Activated naive CD4-positive, alpha-beta T cell treated with anti-CD3 and anti-CD28 coated beads for 36 hours (primary cell): ENCODE data around the gene ERFE. TPM values are rescaled to one million over a fixed set of nuclear protein-coding genes. Genes with fewer than 3 reads are reported as not detected.

ENCODE experiments used
- CTCF ChIA-PET: fragments of 350-600 bp; sonication (Branson Sonifier 250); formaldehyde crosslinking; loops from one replicate; lab custom pipeline; 2021; ENCODE audit warnings: antibody characterized with exemption; lab: Charles Lee
- DNase-seq: peaks from one replicate; pipeline ENCODE4 v3.0.0-alpha.2; 2020
- H3K27ac Mint-ChIP-seq: one replicate; pipeline ENCODE4 v1.8.0; 2021; ENCODE audit warnings: mild to moderate bottlenecking, mixed read lengths
- H3K27me3 Mint-ChIP-seq: one replicate; pipeline ENCODE4 v1.8.0; 2021; ENCODE audit warnings: low read depth, mixed read lengths
- H3K36me3 Mint-ChIP-seq: one replicate; pipeline ENCODE4 v1.8.0; 2021; ENCODE audit warnings: low read depth, mixed read lengths
- H3K4me1 Mint-ChIP-seq: one replicate; pipeline ENCODE4 v1.8.0; 2021; ENCODE audit warnings: low read depth, mixed read lengths
- H3K4me3 Mint-ChIP-seq: one replicate; pipeline ENCODE4 v1.8.0; 2021; ENCODE audit warnings: mild to moderate bottlenecking, moderate library complexity, mixed read lengths
- H3K9me3 Mint-ChIP-seq: one replicate; pipeline ENCODE4 v1.8.0; 2021; ENCODE audit warnings: mixed read lengths
- intact Hi-C: fragments of 100-400 bp; cut with micrococcal nuclease; formaldehyde crosslinking; loops from one replicate; pipeline ENCODE4 v1.15.1; 2023
- total RNA-seq, 2 experiments: library from RNA; stranded (reverse); gene quantifications; one replicate each; pipeline ENCODE4 v1.2.3, GENCODE V29; 2021

Gene ERFE
- total RNA-seq, 2 experiments from 2014 or later: 0.40 TPM; not detected in 1

GRCh38 chr2:238157506-238158017 lies 1.2 kb upstream of the ERFE start:
- H3K4me3 Mint-ChIP-seq: no peak overlapping the region
- intact Hi-C loops: loop anchor here (1.0 to 5.0 kb wide), 2 partner anchors 106 to 190 kb away; partner anchors contain the start of gene UBE2F
- H3K27ac Mint-ChIP-seq: no peak overlapping the region
- peaks cover 15% of the 10 kb centered on the region for H3K27me3 Mint-ChIP-seq
- CTCF ChIA-PET: no interaction called here
- no peaks in the 10 kb centered on the region for H3K36me3 Mint-ChIP-seq
- peaks cover 3% of the 10 kb centered on the region for H3K9me3 Mint-ChIP-seq
- DNase-seq: no peak
- peaks cover 7% of the 10 kb centered on the region for H3K4me1 Mint-ChIP-seq

GRCh38 chr2:238158018-238158508 lies 707 bp upstream of the ERFE start:
- Mint-ChIP-seq H3K4me1 (peaks cover 7% of the 10 kb centered on the region), H3K9me3 (peaks cover 3% of the 10 kb centered on the region), H3K27ac (no peak overlapping the region), H3K27me3 (peaks cover 15% of the 10 kb centered on the region), H3K36me3 (no peaks in the 10 kb centered on the region), H3K4me3 (no peak overlapping the region)
- intact Hi-C loops: loop anchor here (1.0 to 5.0 kb wide), 2 partner anchors 105 to 191 kb away; partner anchors contain the start of gene UBE2F
- no peak for DNase-seq
- CTCF ChIA-PET: no interaction called here

DNA sequence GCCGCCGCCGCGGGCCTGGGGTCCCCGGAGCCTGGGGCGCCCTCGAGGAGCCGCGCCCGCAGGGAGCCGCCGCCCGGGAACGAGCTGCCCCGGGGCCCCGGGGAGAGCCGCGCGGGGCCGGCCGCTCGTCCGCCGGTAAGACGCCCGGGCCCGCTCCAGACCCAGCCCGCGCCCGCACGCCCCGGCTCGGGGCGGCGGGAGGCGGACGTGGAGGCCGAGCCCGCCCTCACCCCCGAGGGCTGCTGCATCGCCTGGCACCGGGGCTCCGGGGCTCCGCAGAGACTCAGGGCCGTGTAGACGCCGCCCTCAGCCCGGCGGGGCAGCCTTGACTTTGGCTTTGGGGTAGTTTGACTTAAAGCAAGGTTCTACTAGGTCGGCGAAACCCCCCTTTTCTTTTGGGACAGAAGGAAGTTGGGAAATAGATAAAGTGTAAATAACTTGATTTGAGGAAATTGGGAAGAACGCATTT lies 335 bp downstream of the ERFE start:
- CTCF ChIA-PET: interaction anchor here (0.6 to 2.6 kb wide), 3 partner anchors 13 to 235 kb away, joined by 3 to 11 read pairs (median 3); no protein-coding TSS in a partner anchor
- H3K36me3 Mint-ChIP-seq: no peaks in the 10 kb centered on the region
- H3K27me3 Mint-ChIP-seq: peaks cover 17% of the 10 kb centered on the region
- peaks cover 2% of the 10 kb centered on the region for H3K9me3 Mint-ChIP-seq
- intact Hi-C loops: loop anchor here (5.0 kb wide), 1 partner anchor 192 kb away; the partner anchor contains the start of gene UBE2F
- no peak overlapping the region for H3K27ac Mint-ChIP-seq
- peak overlapping the region; percentile 62 for H3K4me3 Mint-ChIP-seq
- peaks cover 7% of the 10 kb centered on the region for H3K4me1 Mint-ChIP-seq
- peak; percentile 25 for DNase-seq

DNA sequence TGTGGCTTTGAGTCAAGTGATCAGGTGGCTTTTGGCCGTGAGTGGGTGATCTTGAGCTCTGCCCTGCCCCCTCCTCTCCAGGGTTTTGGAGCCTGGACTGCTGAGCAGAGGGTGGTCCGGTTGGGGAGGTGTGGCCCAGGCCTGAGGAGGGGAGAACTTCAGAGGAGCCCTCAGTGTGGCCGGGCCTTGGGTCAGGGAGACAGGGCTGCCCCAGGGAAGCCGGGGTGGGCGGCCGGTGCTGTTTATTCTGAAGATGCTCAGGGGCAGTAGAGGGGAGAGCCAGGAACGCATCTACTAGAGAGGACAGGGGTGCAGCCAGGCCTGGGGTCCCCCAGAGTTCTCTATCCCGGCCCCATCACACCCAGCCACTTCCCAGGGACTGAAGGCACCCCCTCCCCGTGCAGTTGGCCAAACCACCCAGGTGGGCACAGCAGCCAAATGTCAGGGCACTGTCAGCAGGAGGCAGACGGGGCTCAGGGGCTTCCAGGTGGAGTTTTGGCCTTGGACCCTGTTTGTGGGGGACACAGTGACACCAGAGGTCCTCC lies 963 bp downstream of the ERFE start:
- no peaks in the 10 kb centered on the region for H3K36me3 Mint-ChIP-seq
- no peak overlapping the region for H3K27ac Mint-ChIP-seq
- peaks cover 22% of the 10 kb centered on the region for H3K27me3 Mint-ChIP-seq
- intact Hi-C loops: loop anchor here (1.0 to 5.0 kb wide), 3 partner anchors 83 to 301 kb away; partner anchors contain the start of genes HES6 and UBE2F
- H3K9me3 Mint-ChIP-seq: no peaks in the 10 kb centered on the region
- peak overlapping the region; percentile 62 for H3K4me3 Mint-ChIP-seq
- no peak for DNase-seq
- CTCF ChIA-PET: interaction anchor here (0.6 to 2.6 kb wide), 4 partner anchors 91 to 235 kb away, joined by 3 to 11 read pairs (median 3); no protein-coding TSS in a partner anchor
- H3K4me1 Mint-ChIP-seq: peaks cover 10% of the 10 kb centered on the region

- Mint-ChIP-seq H3K36me3 (no peaks in the 10 kb centered on the region), H3K27me3 (peaks cover 27% of the 10 kb centered on the region), H3K4me3 (no peak overlapping the region), H3K4me1 (peaks cover 10% of the 10 kb centered on the region), H3K9me3 (no peaks in the 10 kb centered on the region), H3K27ac (no peak overlapping the region)
- intact Hi-C loops: loop anchor here (1.0 to 5.0 kb wide), 2 partner anchors 82 to 302 kb away; partner anchors contain the start of gene HES6
- CTCF ChIA-PET: interaction anchor here (0.6 to 2.6 kb wide), 3 partner anchors 91 to 187 kb away, joined by 3 to 11 read pairs (median 3); no protein-coding TSS in a partner anchor
- DNase-seq: peak; percentile 22
Measured at GRCh38 chr2:238160206-238161129, 1.7 kb downstream of the ERFE start.

DNA sequence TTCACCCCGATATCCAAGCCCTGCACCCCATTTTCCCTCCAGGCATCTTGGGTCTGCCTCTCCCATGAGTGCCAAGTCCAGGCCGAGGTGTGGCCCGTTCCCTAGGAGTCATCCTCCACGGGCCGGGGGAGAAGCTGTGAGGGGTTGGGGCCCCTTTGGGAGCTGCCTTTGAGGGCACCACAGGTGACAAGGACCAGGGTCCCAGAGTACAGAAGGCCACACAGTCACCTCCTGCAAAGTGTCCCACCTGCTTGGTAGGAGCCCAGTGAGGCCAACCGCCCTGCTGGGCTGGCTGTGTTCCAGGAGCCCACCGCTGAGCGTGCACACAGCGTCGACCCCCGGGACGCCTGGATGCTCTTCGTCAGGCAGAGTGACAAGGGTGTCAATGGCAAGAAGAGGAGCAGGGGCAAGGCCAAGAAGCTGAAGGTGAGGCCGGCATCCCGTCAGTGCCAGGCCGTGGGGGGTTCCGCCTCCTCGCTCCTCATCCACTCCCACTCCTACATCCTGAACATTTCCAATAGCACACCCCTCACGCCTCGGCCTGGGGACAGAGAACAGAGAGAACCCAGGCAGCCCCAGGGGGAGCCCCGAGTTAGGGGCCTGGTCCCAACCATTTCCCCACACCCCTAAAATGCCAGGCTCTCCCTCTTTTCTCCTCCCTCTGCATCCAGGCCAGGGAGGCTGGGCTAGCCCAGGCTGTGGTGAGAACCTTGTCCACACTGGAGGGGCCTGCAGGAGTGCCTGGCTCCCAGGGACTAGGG lies 2.7 kb downstream of the ERFE start:
- no peaks in the 10 kb centered on the region for H3K36me3 Mint-ChIP-seq
- CTCF ChIA-PET: interaction anchor here (1.4 to 2.6 kb wide), 2 partner anchors 93 to 102 kb away, joined by 3 to 11 read pairs; no protein-coding TSS in a partner anchor
- peaks cover 10% of the 10 kb centered on the region for H3K4me1 Mint-ChIP-seq
- H3K27me3 Mint-ChIP-seq: peaks cover 27% of the 10 kb centered on the region
- H3K27ac Mint-ChIP-seq: no peak overlapping the region
- no peak overlapping the region for H3K4me3 Mint-ChIP-seq
- no peaks in the 10 kb centered on the region for H3K9me3 Mint-ChIP-seq
- no peak for DNase-seq
- intact Hi-C loops: loop anchor here (5.0 kb wide), 1 partner anchor 81 kb away; the partner anchor contains the start of gene HES6

GRCh38 chr2:238162251-238162845 lies 3.6 kb downstream of the ERFE start:
- peaks cover 10% of the 10 kb centered on the region for H3K4me1 Mint-ChIP-seq
- H3K27me3 Mint-ChIP-seq: peaks cover 27% of the 10 kb centered on the region
- CTCF ChIA-PET: interaction anchor here (1.4 to 1.6 kb wide), 2 partner anchors 92 to 101 kb away, joined by 3 to 8 read pairs; no protein-coding TSS in a partner anchor
- no peak for DNase-seq
- no peak overlapping the region for H3K4me3 Mint-ChIP-seq
- no peaks in the 10 kb centered on the region for H3K9me3 Mint-ChIP-seq
- intact Hi-C loops: loop anchor here (5.0 kb wide), 1 partner anchor 80 kb away; the partner anchor contains the start of gene HES6
- no peak overlapping the region for H3K27ac Mint-ChIP-seq
- H3K36me3 Mint-ChIP-seq: no peaks in the 10 kb centered on the region

DNA sequence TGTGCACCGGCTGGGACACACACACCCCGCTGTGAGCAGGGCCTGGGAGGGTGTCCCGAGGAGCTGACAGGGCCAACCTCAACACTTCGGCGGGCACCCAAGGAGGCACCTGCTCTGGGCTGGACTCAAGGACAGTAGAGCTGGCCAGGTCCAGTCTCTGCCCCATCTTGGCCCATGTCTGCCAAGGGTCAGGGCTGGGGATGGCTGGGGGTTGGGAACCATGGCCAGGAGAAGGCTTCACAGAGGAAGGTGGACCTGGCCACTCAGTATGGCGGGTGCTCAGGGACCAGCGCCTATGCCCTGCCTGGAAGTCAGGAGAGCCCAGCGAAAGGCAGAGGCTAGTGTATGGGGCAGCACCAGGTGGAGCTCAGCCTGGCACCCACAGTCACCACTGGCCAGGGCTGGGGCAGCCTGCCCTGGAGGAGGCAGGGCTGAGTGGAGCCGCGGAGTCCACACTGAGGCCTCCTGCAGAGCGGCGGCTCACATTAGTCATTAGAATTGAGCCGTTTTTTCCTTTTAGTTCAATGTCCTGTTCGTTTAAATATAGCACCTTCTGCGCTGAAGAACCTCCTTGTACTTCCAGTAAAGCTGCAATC lies 4.2 kb downstream of the ERFE start:
- Mint-ChIP-seq H3K9me3 (no peaks in the 10 kb centered on the region), H3K36me3 (no peaks in the 10 kb centered on the region), H3K4me1 (peaks cover 10% of the 10 kb centered on the region), H3K27me3 (peaks cover 27% of the 10 kb centered on the region), H3K4me3 (no peak overlapping the region), H3K27ac (no peak overlapping the region)
- CTCF ChIA-PET: interaction anchor here (1.6 kb wide), 1 partner anchor 101 kb away, joined by 8 read pairs; no protein-coding TSS in a partner anchor
- no peak for DNase-seq
- intact Hi-C loops: loop anchor here (5.0 kb wide), 1 partner anchor 79 kb away; the partner anchor contains the start of gene HES6

DNA sequence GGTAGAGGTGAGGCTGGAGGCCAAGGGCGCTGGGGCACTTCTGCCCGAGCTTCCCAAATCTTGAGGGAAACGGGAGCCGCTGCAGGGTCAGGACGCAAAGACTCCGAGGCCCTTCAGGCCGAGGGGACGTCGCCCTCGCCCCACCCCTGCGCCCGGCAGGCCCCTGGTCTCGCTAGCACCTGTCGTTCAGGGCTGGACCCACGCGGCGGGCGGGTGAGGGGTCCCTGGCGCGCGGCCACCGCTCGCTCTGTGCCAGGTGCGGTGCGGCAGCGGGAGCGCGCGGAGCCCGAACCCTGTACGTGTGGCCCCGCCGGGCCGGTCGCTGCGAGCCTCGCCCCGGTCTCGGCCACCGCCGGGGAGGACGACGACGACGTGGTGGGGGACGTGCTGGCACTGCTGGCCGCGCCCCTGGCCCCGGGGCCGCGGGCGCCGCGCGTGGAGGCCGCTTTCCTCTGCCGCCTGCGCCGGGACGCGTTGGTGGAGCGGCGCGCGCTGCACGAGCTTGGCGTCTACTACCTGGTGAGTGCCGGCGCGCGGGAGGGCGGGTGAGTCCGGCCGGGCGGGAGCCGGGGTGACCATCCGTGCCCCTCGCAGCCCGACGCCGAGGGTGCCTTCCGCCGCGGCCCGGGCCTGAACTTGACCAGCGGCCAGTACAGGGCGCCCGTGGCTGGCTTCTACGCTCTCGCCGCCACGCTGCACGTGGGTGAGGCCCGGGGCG lies 4.9 kb downstream of the ERFE start:
- no peak for DNase-seq
- Mint-ChIP-seq H3K9me3 (no peaks in the 10 kb centered on the region), H3K27me3 (peaks cover 27% of the 10 kb centered on the region), H3K36me3 (no peaks in the 10 kb centered on the region), H3K27ac (no peak overlapping the region), H3K4me3 (no peak overlapping the region), H3K4me1 (peaks cover 10% of the 10 kb centered on the region)
- intact Hi-C loops: loop anchor here (5.0 kb wide), 1 partner anchor 79 kb away; the partner anchor contains the start of gene HES6
- CTCF ChIA-PET: interaction anchor here (1.6 kb wide), 1 partner anchor 100 kb away, joined by 8 read pairs; no protein-coding TSS in a partner anchor

DNA sequence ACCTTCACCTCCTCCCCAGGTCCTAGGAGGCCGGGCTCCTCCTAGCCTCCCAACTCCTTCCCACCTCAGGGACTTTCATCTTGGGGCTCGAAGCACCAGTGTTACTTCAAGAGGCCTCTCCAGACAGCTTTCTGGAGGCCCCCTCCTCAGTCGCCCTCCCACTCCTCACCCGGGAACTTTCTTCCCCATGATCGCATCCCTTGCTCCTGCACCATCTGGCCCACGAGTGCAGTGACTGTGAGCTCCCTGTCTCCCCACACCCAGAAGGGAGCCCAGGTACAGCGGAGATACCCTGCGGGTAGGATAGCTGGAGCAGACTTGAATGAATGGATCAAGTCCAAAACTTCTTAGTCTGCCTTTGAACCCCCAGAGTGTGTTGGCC lies 6.1 kb downstream of the ERFE start:
- DNase-seq: no peak
- intact Hi-C loops: loop anchor here (5.0 kb wide), 1 partner anchor 77 kb away; the partner anchor contains the start of gene HES6
- H3K4me3 Mint-ChIP-seq: no peak overlapping the region
- no peaks in the 10 kb centered on the region for H3K9me3 Mint-ChIP-seq
- peaks cover 19% of the 10 kb centered on the region for H3K27me3 Mint-ChIP-seq
- CTCF ChIA-PET: no interaction called here
- peaks cover 5% of the 10 kb centered on the region for H3K4me1 Mint-ChIP-seq
- H3K27ac Mint-ChIP-seq: no peak overlapping the region
- peaks cover 2% of the 10 kb centered on the region for H3K36me3 Mint-ChIP-seq
